ENCODE data around the gene CDK14.
"Not testable (repeated sequence)": the region's sequence is repeated elsewhere in the genome, so short reads cannot be mapped to it uniquely, and the experiment has no call there.

Gene CDK14

GRCh38 chr7:90919816-90920215 is 323.7 kb downstream of the CDK14 start:
- H3K27me3 ChIP-seq (replicated peaks; ENCODE audit: control insufficient read depth, insufficient read depth, low read length) = no peaks in the 10 kb centered on the region
- H3K4me3 ChIP-seq (replicated peaks; ENCODE audit: low read depth, low read length) = no peak overlapping the region
- DNase-seq (ENCODE audit: extremely low read depth, insufficient read length) = no peak
- TF ChIP-seq CTCF (IDR thresholded peaks at IDR 0.05; ENCODE audit: insufficient read depth, low read length, poor library complexity, severe bottlenecking) = no peak
- no peaks in the 10 kb centered on the region for H3K36me3 ChIP-seq (ENCODE audit: control insufficient read depth, insufficient read depth, low read length)

GRCh38 chr7:90920336-90920735 is 324.2 kb downstream of the CDK14 start:
- no peaks in the 10 kb centered on the region for H3K36me3 ChIP-seq (ENCODE audit: control insufficient read depth, insufficient read depth, low read length)
- TF ChIP-seq CTCF (IDR thresholded peaks at IDR 0.05; ENCODE audit: insufficient read depth, low read length, poor library complexity, severe bottlenecking) = no peak
- H3K27me3 ChIP-seq (replicated peaks; ENCODE audit: control insufficient read depth, insufficient read depth, low read length) = no peaks in the 10 kb centered on the region
- H3K4me3 ChIP-seq (replicated peaks; ENCODE audit: low read depth, low read length) = no peak overlapping the region
- no peak for DNase-seq (ENCODE audit: extremely low read depth, insufficient read length)

- Histone ChIP-seq H3K27me3 (replicated peaks; ENCODE audit: control insufficient read depth, insufficient read depth, low read length) (no peaks in the 10 kb centered on the region), H3K4me3 (replicated peaks; ENCODE audit: low read depth, low read length) (no peak overlapping the region), H3K36me3 (ENCODE audit: control insufficient read depth, insufficient read depth, low read length) (no peaks in the 10 kb centered on the region)
- no peak for TF ChIP-seq CTCF (IDR thresholded peaks at IDR 0.05; ENCODE audit: insufficient read depth, low read length, poor library complexity, severe bottlenecking)
- no peak for DNase-seq (ENCODE audit: extremely low read depth, insufficient read length)
These were observed 327.4 kb downstream of the CDK14 start for GRCh38 chr7:90923541-90923997.

- H3K27me3 ChIP-seq (replicated peaks; ENCODE audit: control insufficient read depth, insufficient read depth, low read length); H3K36me3 ChIP-seq (ENCODE audit: control insufficient read depth, insufficient read depth, low read length); H3K4me3 ChIP-seq (replicated peaks; ENCODE audit: low read depth, low read length): not testable (repeated sequence)
- DNase-seq (ENCODE audit: extremely low read depth, insufficient read length) = peak; percentile 54
- TF ChIP-seq CTCF (IDR thresholded peaks at IDR 0.05; ENCODE audit: insufficient read depth, low read length, poor library complexity, severe bottlenecking) = peak; percentile 32
These were observed 332.7 kb downstream of the CDK14 start for GRCh38 chr7:90928700-90929424.

GRCh38 chr7:90931986-90932916 is 336.1 kb downstream of the CDK14 start:
- Histone ChIP-seq H3K36me3 (ENCODE audit: control insufficient read depth, insufficient read depth, low read length) (no peaks in the 10 kb centered on the region), H3K27me3 (replicated peaks; ENCODE audit: control insufficient read depth, insufficient read depth, low read length) (no peaks in the 10 kb centered on the region), H3K4me3 (replicated peaks; ENCODE audit: low read depth, low read length) (no peak overlapping the region; the same call in 1 of the 2 replicates)
- DNase-seq (ENCODE audit: extremely low read depth, insufficient read length) = peak; percentile 60
- peak; percentile 18 for TF ChIP-seq CTCF (IDR thresholded peaks at IDR 0.05; ENCODE audit: insufficient read depth, low read length, poor library complexity, severe bottlenecking)
